ENCODE results near the gene FZD7. TPM values are rescaled to one million over a fixed set of nuclear protein-coding genes. Genes with fewer than 3 reads are reported as not detected.

The FZD7 gene
- total and polyA plus RNA-seq, 12 donors = 2.3 to 51.1 (median 28.4) TPM

- ATAC-seq (no peak), DNase-seq (no peak)
- 72 to 75% methylated on average over 2 of the region's 2 CpGs for WGBS, 2 donors
- no peak overlapping the region for H3K27ac ChIP-seq
- H3K36me3 ChIP-seq = no peaks in the 10 kb centered on the region
- H3K9me3 ChIP-seq = no peaks in the 10 kb centered on the region
- TF ChIP-seq CTCF (IDR thresholded peaks at IDR 0.05) = no peak
- no peaks in the 10 kb centered on the region for H3K4me1 ChIP-seq
- intact Hi-C loops (cut with DNase I) = no loop called here
- H3K4me3 ChIP-seq = no peak overlapping the region
- H3K27me3 ChIP-seq = no peaks in the 10 kb centered on the region
Observed at GRCh38 chr2:202074324-202074723, 40.7 kb downstream of the FZD7 start.

- no peak for DNase-seq
- intact Hi-C loops (cut with DNase I) = no loop called here
- Histone ChIP-seq H3K4me3 (no peak overlapping the region), H3K36me3 (no peaks in the 10 kb centered on the region), H3K27ac (no peak overlapping the region), H3K27me3 (no peaks in the 10 kb centered on the region), H3K9me3 (peaks cover 0 to 8% (median 0%) of the 10 kb centered on the region in 11 donors), H3K4me1 (peaks cover 0 to 4% (median 0%) of the 10 kb centered on the region in 9 donors)
- ATAC-seq = no peak
- WGBS, 2 donors = 81 to 86% methylated on average over 5 of the region's 5 CpGs
- no peak for TF ChIP-seq CTCF (IDR thresholded peaks at IDR 0.05)
Observed at GRCh38 chr2:202079310-202079709, 45.7 kb downstream of the FZD7 start.

- DNase-seq = no peak
- peak in 1 of 8 donors; percentile 11 for ATAC-seq
- intact Hi-C loops (cut with DNase I) = loop anchor here in 1 of 10 donors (10.0 kb wide), 1 partner anchor 61 kb away; no protein-coding TSS in a partner anchor
- Histone ChIP-seq H3K27me3 (no peaks in the 10 kb centered on the region), H3K27ac (no peak overlapping the region), H3K36me3 (no peaks in the 10 kb centered on the region), H3K4me3 (no peak overlapping the region), H3K4me1 (peaks cover 0 to 6% (median 0%) of the 10 kb centered on the region in 9 donors), H3K9me3 (peaks cover 0 to 8% (median 0%) of the 10 kb centered on the region in 11 donors)
- 45 to 46% methylated on average over 6 of the region's 6 CpGs for WGBS, 2 donors
- no peak for TF ChIP-seq CTCF (IDR thresholded peaks at IDR 0.05)
Observed at GRCh38 chr2:202084265-202084664, 50.6 kb downstream of the FZD7 start.

Other genes starting within 250 kb of the FZD7 start
- gene CDK15, start 227.3 kb upstream of the FZD7 start, total RNA-seq = under 1 TPM in 9 of 10 donors, not detected in 1; 0.07 to 0.39 (median 0.19) TPM
- under 1 TPM; 0.10 to 0.15 TPM for gene CDK15, start 227.3 kb upstream of the FZD7 start, polyA plus RNA-seq
- gene KIAA2012, start 39.4 kb downstream of the FZD7 start, total RNA-seq = not detected
- gene KIAA2012, start 39.4 kb downstream of the FZD7 start, polyA plus RNA-seq = not detected
- gene SUMO1, start 204.7 kb downstream of the FZD7 start, total RNA-seq = 10 to 100 TPM; 62.2 to 72.8 (median 68.5) TPM
- 10 to 100 TPM; 63.1 to 65.3 TPM for gene SUMO1, start 204.7 kb downstream of the FZD7 start, polyA plus RNA-seq
- 10 to 100 TPM; 18.7 to 28.8 (median 21.9) TPM for gene NOP58, start 231.9 kb downstream of the FZD7 start, total RNA-seq
- 10 to 100 TPM; 28.0 to 68.5 TPM for gene NOP58, start 231.9 kb downstream of the FZD7 start, polyA plus RNA-seq